ENCODE measurements around the gene HYAL3. TPM values are rescaled to one million over a fixed set of nuclear protein-coding genes. Genes with fewer than 3 reads are reported as not detected.

HYAL3 gene
- total and polyA plus RNA-seq, 10 of the 15 experiments (the other 5 are each of a cell fraction or from before 2014, with no cell fraction given): 0.37 to 4.2 (median 2.8) TPM

GRCh38 chr3:50260027-50260941 lies 38.9 kb downstream of the HYAL3 start (continued):
- TF ChIP-seq ZNF687 (IDR thresholded peaks at IDR 0.05): peak; percentile 82

- ChIA-PET CTCF (interaction anchor here (1.0 to 7.9 kb wide), 9 partner anchors 8 to 65 kb away, joined by 3 to 44 read pairs (median 7); partner anchors contain the start of genes GNAI2, HYAL3, NAA80 and SEMA3B), RAD21 (ENCODE audit: unreplicated experiment) (interaction anchor here (0.7 to 2.2 kb wide), 8 partner anchors 12 to 65 kb away, joined by 3 to 18 read pairs (median 6); no protein-coding TSS in a partner anchor), SMC1A (ENCODE audit: uncharacterized antibody, unreplicated experiment) (interaction anchor here (1.1 to 2.9 kb wide), 3 partner anchors 13 to 15 kb away, joined by 3 to 10 read pairs (median 5); no protein-coding TSS in a partner anchor), POLR2A (interaction anchor here (0.6 to 1.9 kb wide), 7 partner anchors 11 to 505 kb away, joined by 3 to 7 read pairs (median 4); partner anchors contain the start of genes GNAI2 and LSMEM2)
- TF ChIP-seq SP1 (IDR thresholded peaks at IDR 0.05; ENCODE audit: low read depth, low read length) (no peak), HDGF (IDR thresholded peaks at IDR 0.05) (peak; percentile 32; the same call in 1 of the 2 replicates), FOXM1 (IDR thresholded peaks at IDR 0.05; ENCODE audit: low read depth, low read length) (0 out of 2 replicates have a peak, but pooled peaks have one; percentile 6), MAX (IDR thresholded peaks at IDR 0.05; ENCODE audit: low read depth, low read length) (0 out of 2 replicates have a peak, but pooled peaks have one; percentile 6), IRF5 (IDR thresholded peaks at IDR 0.05; ENCODE audit: borderline replicate concordance) (no peak), DPF2 (IDR thresholded peaks at IDR 0.05) (no peak)
- H3K27me3 ChIP-seq (replicated peaks in 1 of 2; ENCODE audit: control insufficient read depth in 2 of 2, insufficient read depth in 2 of 2, low read length in 1 of 2): no peaks in the 10 kb centered on the region
- H4K20me1 ChIP-seq (ENCODE audit: control insufficient read depth, insufficient read depth): no peaks in the 10 kb centered on the region
- intact Hi-C loops (cut with micrococcal nuclease; ENCODE audit: unreplicated experiment) (no loop called here), in situ Hi-C loops (cut with MboI) (no loop called here)
- peaks cover 14% of the 10 kb centered on the region for H3K4me1 ChIP-seq (ENCODE audit: control insufficient read depth, insufficient read depth, low read length)
- DNase-seq (ENCODE audit: low read depth, low spot score) (no peak), ATAC-seq (peak; percentile 36), FAIRE-seq (no peak)
- peak overlapping the region; percentile 52 for H3K4me2 ChIP-seq (ENCODE audit: control insufficient read depth, insufficient read depth)
- no peak overlapping the region for H3K27ac ChIP-seq (ENCODE audit: control insufficient read depth, insufficient read depth)
- no TSS peak for BruUV-seq (replicated peaks)
- no peak overlapping the region; the same call in 1 of the 2 replicates for H3K4me3 ChIP-seq
- H2AFZ ChIP-seq (ENCODE audit: control insufficient read depth, low read depth, low read length): no peak overlapping the region
- no peaks in the 10 kb centered on the region for H3K79me2 ChIP-seq (ENCODE audit: control insufficient read depth, insufficient read depth, low read length)
- 57% methylated on average over 18 of the region's 18 CpGs for WGBS (ENCODE audit: insufficient coverage, insufficient replicate concordance, low lambda C conversion rate, missing lambda C conversion rate)
- H3K36me3 ChIP-seq (ENCODE audit: control insufficient read depth in 2 of 2, insufficient read depth in 2 of 2, low read length in 1 of 2): peaks cover 15 to 28% of the 10 kb centered on the region in 2 experiments; a peak in 3 of 4 replicates
- peaks cover 13% of the 10 kb centered on the region; the same call in 1 of the 3 replicates for H3K9me3 ChIP-seq (replicated peaks; ENCODE audit: control insufficient read depth, insufficient read depth, low read length)
- H3K9ac ChIP-seq (ENCODE audit: control insufficient read depth, insufficient read depth, low read length): no peak overlapping the region; the same call in 1 of the 2 replicates
Observed at GRCh38 chr3:50259432-50260026, 39.7 kb downstream of the HYAL3 start.

Measured in GM12878 (cell line).